IMR-90 (cell line): Measurements from ENCODE around the gene SMC4. TPM values are rescaled to one million over a fixed set of nuclear protein-coding genes. Genes with fewer than 3 reads are reported as not detected.

Experiments
- ATAC-seq: fragments of 200-7000 bp; cut with Tn5 transposase; 2 replicates; pipeline ENCODE4 v1.9.1; 2020; ENCODE audit warnings: low read depth, mild to moderate bottlenecking, moderate library complexity
- BruUV-seq: library from RNA; stranded (reverse); fragments of 400-500 nt; replicated peaks from 2 replicates; lab custom pipeline; 2021; lab: Mats Ljungman, UMichigan
- CTCF ChIA-PET: fragments of 300-600 bp; formaldehyde crosslinking; extraction: SDS; loops from one replicate; lab custom pipeline; 2021; ENCODE audit warnings: antibody characterized with exemption; lab: Yijun Ruan, JAX
- POLR2A ChIA-PET: fragments of 300-600 bp; sonication (Branson Sonifier 250); formaldehyde crosslinking; loops from one replicate; lab custom pipeline; 2022; ENCODE audit warnings: antibody characterized with exemption; ENCODE audit not compliant: unreplicated experiment; lab: Charles Lee
- DNase-seq: peaks from one replicate; pipeline ENCODE4 v3.0.0; 2013
- H2AFZ ChIP-seq: replicated peaks from 2 replicates; pipeline ENCODE3; 2013; ENCODE audit warnings: low read length, mild to moderate bottlenecking; ENCODE audit not compliant: poor library complexity
- H2AK5ac ChIP-seq: 2 replicates; pipeline ENCODE4 v1.6.1; 2013; ENCODE audit warnings: low read depth, low read length, inconsistent platforms
- H2AK9ac ChIP-seq: replicated peaks from 2 replicates; pipeline ENCODE3; 2013; ENCODE audit warnings: mild to moderate bottlenecking, low read depth, low read length, moderate library complexity; ENCODE audit not compliant: poor library complexity
- H2BK120ac ChIP-seq: 2 replicates; pipeline ENCODE4 v1.6.1; 2013; ENCODE audit warnings: low read depth, low read length, inconsistent platforms
- H2BK15ac ChIP-seq: 3 replicates; pipeline ENCODE4 v1.6.1; 2013; ENCODE audit warnings: low read depth, low read length, inconsistent platforms
- H2BK20ac ChIP-seq: 2 replicates; pipeline ENCODE4 v1.6.1; 2013; ENCODE audit warnings: low read depth, mild to moderate bottlenecking, inconsistent platforms, low read length, moderate library complexity
- H2BK5ac ChIP-seq: 2 replicates; pipeline ENCODE4 v1.6.1; 2013; ENCODE audit warnings: mild to moderate bottlenecking, low read depth, low read length, inconsistent platforms; ENCODE audit not compliant: poor library complexity, severe bottlenecking
- H3K14ac ChIP-seq: replicated peaks from 2 replicates; pipeline ENCODE4 v1.6.1; 2013; ENCODE audit warnings: low read depth, low read length, inconsistent platforms
- H3K18ac ChIP-seq: 2 replicates; pipeline ENCODE4 v1.6.1; 2013; ENCODE audit warnings: low read depth, low read length, control low read depth
- H3K23ac ChIP-seq: 2 replicates; pipeline ENCODE4 v1.6.1; 2013; ENCODE audit warnings: low read depth, low read length, inconsistent platforms
- H3K27ac ChIP-seq: 2 replicates; pipeline ENCODE4 v1.5.1; 2013; ENCODE audit warnings: mild to moderate bottlenecking, control low read depth, low read length; ENCODE audit not compliant: insufficient read depth
- H3K27me3 ChIP-seq: 2 replicates; pipeline ENCODE4 v1.6.1; 2013; ENCODE audit warnings: low read length; ENCODE audit not compliant: control insufficient read depth, insufficient read depth
- H3K36me3 ChIP-seq: 2 replicates; pipeline ENCODE4 v1.6.1; 2013; ENCODE audit warnings: low read length, mixed read lengths; ENCODE audit not compliant: control insufficient read depth, insufficient read depth
- H3K4ac ChIP-seq: 2 replicates; pipeline ENCODE4 v1.6.1; 2013; ENCODE audit warnings: low read depth, low read length, inconsistent platforms
- H3K4me1 ChIP-seq: 2 replicates; pipeline ENCODE4 v1.6.1; 2013; ENCODE audit warnings: low read length, mixed read lengths; ENCODE audit not compliant: control insufficient read depth, insufficient read depth
- H3K4me2 ChIP-seq: 2 replicates; pipeline ENCODE4 v1.6.1; 2013; ENCODE audit warnings: low read depth, mild to moderate bottlenecking, control low read depth, low read length, moderate library complexity
- H3K4me3 ChIP-seq: 2 replicates; pipeline ENCODE4 v1.5.1; 2013; ENCODE audit warnings: low read depth, mild to moderate bottlenecking, control low read depth, low read length, moderate library complexity; ENCODE audit not compliant: insufficient read depth
- H3K56ac ChIP-seq: 2 replicates; pipeline ENCODE4 v1.6.1; 2013; ENCODE audit warnings: low read length, inconsistent platforms; ENCODE audit not compliant: insufficient read depth; ENCODE audit errors: extremely low read depth
- H3K79me1 ChIP-seq, 2 experiments: 2 replicates each; pipeline ENCODE4 v1.6.1; 2013; ENCODE audit warnings: low read length in 2 of 2, inconsistent platforms in 1 of 2, low read depth in 1 of 2
- H3K9ac ChIP-seq: 2 replicates; pipeline ENCODE4 v1.6.1; 2013; ENCODE audit warnings: low read depth, low read length, control low read depth
- H3K9me1 ChIP-seq: 2 replicates; pipeline ENCODE4 v1.6.1; 2013; ENCODE audit warnings: low read length, inconsistent platforms; ENCODE audit not compliant: insufficient read depth
- H3K9me3 ChIP-seq: 2 replicates; pipeline ENCODE4 v1.6.1; 2013; ENCODE audit warnings: low read length; ENCODE audit not compliant: control insufficient read depth, insufficient read depth
- H4K20me1 ChIP-seq: 2 replicates; pipeline ENCODE4 v1.6.1; 2013; ENCODE audit warnings: low read length, inconsistent platforms; ENCODE audit not compliant: insufficient read depth
- H4K5ac ChIP-seq: 2 replicates; pipeline ENCODE4 v1.6.1; 2013; ENCODE audit warnings: mild to moderate bottlenecking, low read depth, low read length, control low read depth
- H4K8ac ChIP-seq, 2 experiments: 2 replicates each; pipeline ENCODE4 v1.6.1; 2013; ENCODE audit warnings: low read depth in 2 of 2, low read length in 2 of 2, control low read depth in 1 of 2, inconsistent platforms in 1 of 2
- H4K91ac ChIP-seq: 2 replicates; pipeline ENCODE4 v1.6.1; 2013; ENCODE audit warnings: low read depth, low read length, inconsistent platforms; ENCODE audit not compliant: insufficient read depth
- BHLHE40 ChIP-seq: fragments of 150-350 bp; IDR thresholded peaks from 2 replicates; pipeline ENCODE4 v1.6.1; 2016; ENCODE audit warnings: mild to moderate bottlenecking, low read depth, low read length
- CEBPB ChIP-seq: IDR thresholded peaks from 2 replicates; pipeline ENCODE4 v1.6.1; 2012; ENCODE audit warnings: low read depth, low read length, improper control_type of control experiment
- CHD1 ChIP-seq: IDR thresholded peaks from 2 replicates; pipeline ENCODE4 v1.6.1; 2012; ENCODE audit warnings: low read depth, low read length, improper control_type of control experiment
- CTCF ChIP-seq: conservative IDR thresholded peaks from 2 replicates; pipeline ENCODE4 v1.5.1; 2012; ENCODE audit warnings: mild to moderate bottlenecking, low read depth, low read length, improper control_type of control experiment
- ELK1 ChIP-seq: fragments of 150-350 bp; IDR thresholded peaks from 2 replicates; pipeline ENCODE4 v1.6.1; 2016; ENCODE audit warnings: low read depth, mild to moderate bottlenecking, low read length, moderate library complexity, borderline replicate concordance
- FOS ChIP-seq: fragments of 150-350 bp; IDR thresholded peaks from 2 replicates; pipeline ENCODE4 v1.6.1; 2016; ENCODE audit warnings: low read depth, low read length
- MAFK ChIP-seq: IDR thresholded peaks from 2 replicates; pipeline ENCODE4 v1.6.1; 2012; ENCODE audit warnings: low read depth, low read length, improper control_type of control experiment
- MAZ ChIP-seq: IDR thresholded peaks from 2 replicates; pipeline ENCODE4 v1.6.1; 2012; ENCODE audit warnings: low read depth, mild to moderate bottlenecking, low read length, improper control_type of control experiment, moderate library complexity, borderline replicate concordance
- MXI1 ChIP-seq: IDR thresholded peaks from 2 replicates; pipeline ENCODE4 v1.6.1; 2012; ENCODE audit warnings: low read depth, mild to moderate bottlenecking, low read length, moderate library complexity, borderline replicate concordance
- NFE2L2 ChIP-seq: fragments of 150-350 bp; IDR thresholded peaks from 2 replicates; pipeline ENCODE4 v1.6.1; 2016; ENCODE audit warnings: low read depth, mild to moderate bottlenecking, low read length
- POLR2A ChIP-seq: IDR thresholded peaks from 2 replicates; pipeline ENCODE4 v1.6.1; 2012; ENCODE audit warnings: mild to moderate bottlenecking, low read depth, low read length
- RAD21 ChIP-seq: IDR thresholded peaks from 2 replicates; pipeline ENCODE4 v1.6.1; 2012; ENCODE audit warnings: low read length, improper control_type of control experiment
- RCOR1 ChIP-seq: IDR thresholded peaks from 2 replicates; pipeline ENCODE4 v1.6.1; 2012; ENCODE audit warnings: mild to moderate bottlenecking, low read length, improper control_type of control experiment; ENCODE audit not compliant: insufficient replicate concordance
- RFX5 ChIP-seq: IDR thresholded peaks from 2 replicates; pipeline ENCODE4 v1.8.0; 2012; ENCODE audit warnings: low read depth, mild to moderate bottlenecking, low read length, moderate library complexity
- SMC3 ChIP-seq: fragments of 150-350 bp; IDR thresholded peaks from 2 replicates; pipeline ENCODE4 v1.6.1; 2016; ENCODE audit warnings: low read depth, mild to moderate bottlenecking, antibody characterized with exemption, low read length, moderate library complexity
- USF2 ChIP-seq: fragments of 150-350 bp; IDR thresholded peaks from 2 replicates; pipeline ENCODE4 v1.6.1; 2017; ENCODE audit warnings: mild to moderate bottlenecking, antibody characterized with exemption, low read length, low read depth
- WGBS, 2 experiments: methylation state at CpG; one replicate each; pipeline versions ENCODE4 v1.1.5 to v1.1.7; 2013; ENCODE audit warnings: missing lambda C conversion rate in 2 of 2; ENCODE audit not compliant: insufficient read length in 1 of 2; ENCODE audit errors: extremely low coverage in 2 of 2; 5-methylcytosine and 5-hydroxymethylcytosine counted together
- dilution Hi-C: fragments of 300-500 bp; cut with HindIII; formaldehyde crosslinking; loops from one replicate; pipeline ENCODE4 v1.14.3; 2018; ENCODE audit warnings: low sequenced_read_pairs; ENCODE audit not compliant: unreplicated experiment
- in situ Hi-C: fragments of 300-500 bp; cut with MboI; formaldehyde crosslinking; loops from 3 replicates; pipeline ENCODE4 v1.14.3; 2019; ENCODE audit warnings: low sequenced_read_pairs, inconsistent platforms, mixed read lengths
- intact Hi-C: fragments of 100-400 bp; cut with micrococcal nuclease; formaldehyde crosslinking; loops from 2 replicates; pipeline ENCODE4 v1.10.0; 2022
- polyA plus RNA-seq, 3 experiments: library from polyadenylated mRNA; depleted of rRNA; stranded (reverse); fragments of >200 nt; gene quantifications; 2 replicates each; pipeline ENCODE4 v1.2.3, GENCODE V29; 2012; ENCODE audit warnings: low replicate concordance in 1 of 3
- total RNA-seq: library from RNA; depleted of rRNA; stranded (reverse); fragments of >200 nt; gene quantifications from 2 replicates; pipeline ENCODE4 v1.2.3, GENCODE V29; 2012

The SMC4 gene
- total and polyA plus RNA-seq, 2 of the 4 experiments (the other 2 are of a cell fraction), result 48.8 to 50.1 TPM

GRCh38 chr3:160374472-160374871, 25.0 kb upstream of the SMC4 start:
- H3K18ac ChIP-seq, result no peak overlapping the region

More at GRCh38 chr3:160374472-160374871, 25.0 kb upstream of the SMC4 start:
- H2BK5ac ChIP-seq, result no peak overlapping the region
- no peaks in the 10 kb centered on the region for H3K9me3 ChIP-seq
- no peak overlapping the region for H3K23ac ChIP-seq
- ATAC-seq (no peak), DNase-seq (no peak)
- no peak overlapping the region for H2AFZ ChIP-seq
- H3K27ac ChIP-seq, result no peak overlapping the region
- no peak overlapping the region for H2BK120ac ChIP-seq
- in situ Hi-C loops, result no loop called here
- intact Hi-C loops, result no loop called here
- no peak overlapping the region for H3K4ac ChIP-seq
- H3K14ac ChIP-seq, result no peak overlapping the region
- H2AK9ac ChIP-seq, result no peak overlapping the region
- H3K4me3 ChIP-seq, result no peak overlapping the region
- H3K9me1 ChIP-seq, result peaks cover 3% of the 10 kb centered on the region
- no peak overlapping the region for H2AK5ac ChIP-seq
- dilution Hi-C loops, result no loop called here
- no CpG with 5 or more reads among the region's 2 CpGs for WGBS, 2 experiments
- BruUV-seq, result no TSS peak
- no peak overlapping the region for H4K8ac ChIP-seq
- TF ChIP-seq CTCF (no peak), CHD1 (no peak), NFE2L2 (no peak), MAZ (no peak), ELK1 (no peak), USF2 (no peak), RAD21 (no peak), RFX5 (no peak), MAFK (no peak), POLR2A (no peak), RCOR1 (no peak), BHLHE40 (no peak), MXI1 (no peak), CEBPB (no peak), SMC3 (no peak), FOS (no peak)
- H2BK15ac ChIP-seq, result no peak overlapping the region
- peaks cover 3% of the 10 kb centered on the region for H3K36me3 ChIP-seq
- no peaks in the 10 kb centered on the region for H3K27me3 ChIP-seq
- H3K4me1 ChIP-seq, result peaks cover 9% of the 10 kb centered on the region
- no peak overlapping the region for H3K56ac ChIP-seq
- H4K5ac ChIP-seq, result no peak overlapping the region
- no peaks in the 10 kb centered on the region for H4K20me1 ChIP-seq
- no peak overlapping the region for H3K4me2 ChIP-seq
- H3K79me1 ChIP-seq, result peaks cover 0 to 4% of the 10 kb centered on the region in 2 experiments; a peak in 2 of 4 replicates
- no peak overlapping the region for H3K9ac ChIP-seq
- ChIA-PET POLR2A (no interaction called here), CTCF (interaction anchor here (1.1 kb wide), 1 partner anchor 21 kb away, joined by 3 read pairs; no protein-coding TSS in a partner anchor)
- no peak overlapping the region for H2BK20ac ChIP-seq
- no peak overlapping the region for H4K91ac ChIP-seq
